GM10847 (cell line): Measurements from ENCODE around the gene PRKAR1A.

Experiments used
- POLR2A ChIP-seq: IDR thresholded peaks from 2 replicates; pipeline ENCODE4 v1.6.1; 2011; ENCODE audit not compliant: insufficient read length; ENCODE audit errors: extremely low read depth

PRKAR1A gene

DNA sequence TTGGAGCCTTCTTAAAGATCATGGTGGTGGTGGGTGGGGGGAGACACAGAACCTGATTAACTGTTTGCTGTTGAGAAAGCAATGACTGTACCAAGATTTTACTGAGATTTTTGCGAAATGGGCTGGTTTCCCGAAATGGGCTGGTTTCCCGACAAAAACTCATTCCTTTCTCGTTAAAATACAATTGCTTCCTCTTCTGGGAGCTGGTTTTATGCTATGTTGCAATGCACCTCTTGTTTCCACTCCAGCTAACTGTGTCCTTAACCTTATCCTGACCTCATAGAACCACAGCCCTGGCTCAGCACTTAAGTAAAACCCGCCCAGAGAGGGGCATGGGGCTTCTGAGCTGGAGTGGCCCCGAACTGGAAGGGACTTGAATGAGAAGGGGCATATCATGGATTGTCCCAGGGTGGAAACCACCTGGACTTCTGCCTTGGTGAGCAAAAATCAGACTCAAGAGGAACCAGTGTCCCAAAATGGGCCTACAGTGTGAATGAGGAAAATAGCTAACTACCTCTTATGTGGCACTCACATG is 68.1 kb downstream of the PRKAR1A start:
- TF ChIP-seq POLR2A: no peak

DNA sequence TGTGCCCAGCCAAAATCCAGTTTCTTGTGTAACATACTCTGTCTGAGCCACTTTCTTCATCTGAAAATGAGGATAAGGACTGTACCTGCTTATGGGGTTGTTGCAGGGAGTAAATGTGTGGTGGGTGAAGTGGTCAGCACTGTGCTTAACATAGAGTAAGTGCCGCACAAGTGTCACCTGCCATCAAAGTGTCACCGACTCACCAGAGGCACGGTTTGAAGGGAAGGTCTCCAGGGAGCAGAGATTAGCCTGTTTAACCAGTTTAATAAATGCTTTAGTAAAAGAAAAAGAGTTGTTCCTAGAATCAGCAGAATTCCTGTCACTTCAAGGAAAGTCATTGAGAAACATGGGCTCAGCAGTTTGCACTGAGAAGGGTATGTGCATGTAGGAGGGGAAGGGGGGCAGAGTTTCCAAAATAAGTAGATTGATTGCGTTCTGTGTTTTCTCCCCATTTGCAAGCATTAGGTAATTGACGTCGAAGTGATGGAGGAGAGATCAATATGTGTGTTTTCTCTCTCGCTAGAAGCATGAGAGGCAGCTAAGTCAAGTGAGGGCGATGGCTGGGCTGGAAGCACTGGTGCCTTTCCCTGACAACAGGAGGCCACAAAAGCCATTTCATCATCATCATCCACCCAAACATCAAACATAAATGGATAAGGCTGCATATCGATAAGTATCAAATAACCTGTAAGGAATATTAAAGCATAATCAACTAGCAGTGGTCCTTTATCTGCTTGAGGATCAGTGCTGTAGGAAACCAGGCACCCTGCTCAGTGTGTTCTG is 69.8 kb downstream of the PRKAR1A start:
- TF ChIP-seq POLR2A: no peak

DNA sequence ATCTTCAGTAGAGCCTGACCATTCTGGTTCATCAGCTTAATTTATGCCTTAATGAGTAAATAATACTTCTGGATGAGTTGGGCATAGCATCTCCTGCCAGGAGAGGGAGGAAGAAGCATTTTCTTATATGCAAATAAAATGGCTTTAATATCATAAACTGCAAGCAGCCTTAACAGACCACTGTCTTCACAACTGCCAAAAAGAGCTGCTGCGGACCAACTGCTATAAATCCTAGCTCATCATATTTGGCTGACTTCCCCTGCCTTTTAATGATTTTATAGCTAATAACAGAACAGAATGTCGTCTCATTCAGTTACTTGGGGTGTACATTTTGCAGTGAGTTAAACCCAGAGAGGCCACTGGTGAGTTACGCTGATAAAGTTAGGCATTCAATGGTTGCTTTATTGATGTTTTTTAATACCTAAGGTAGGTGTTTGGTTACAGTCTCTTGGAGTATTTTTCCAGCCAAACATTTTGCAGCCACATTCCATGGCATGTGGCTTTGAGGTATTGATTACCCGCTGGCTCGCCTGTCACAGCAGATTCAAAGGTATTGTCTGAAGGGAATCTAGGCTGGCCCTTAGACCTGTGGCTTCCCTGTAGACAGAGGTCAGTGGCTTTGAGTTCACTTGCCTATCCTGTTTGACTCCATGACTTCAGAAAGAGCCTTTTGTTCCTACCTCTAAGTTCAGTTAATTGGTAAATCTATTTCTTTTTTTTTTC is 72.5 kb downstream of the PRKAR1A start:
- no peak for TF ChIP-seq POLR2A

DNA sequence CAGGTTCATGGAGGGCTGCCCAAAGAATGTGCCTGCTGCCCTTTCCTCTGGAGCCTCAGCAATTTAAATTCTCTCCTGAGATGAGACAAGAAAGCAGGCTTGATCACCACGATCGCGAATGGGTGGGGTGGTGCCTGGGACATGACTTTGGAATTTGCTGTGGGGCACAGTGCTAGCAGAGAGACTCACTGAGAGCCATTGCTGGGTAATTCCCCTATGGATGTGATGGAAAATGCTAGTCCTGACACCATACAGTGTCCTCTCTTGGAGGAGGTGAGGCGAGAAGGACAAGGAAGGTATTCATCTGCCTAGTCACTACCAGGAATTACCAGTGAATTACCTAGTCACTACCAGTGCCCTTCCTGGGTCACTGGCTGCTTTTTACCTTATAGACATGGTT is 73.4 kb downstream of the PRKAR1A start:
- TF ChIP-seq POLR2A: no peak

DNA sequence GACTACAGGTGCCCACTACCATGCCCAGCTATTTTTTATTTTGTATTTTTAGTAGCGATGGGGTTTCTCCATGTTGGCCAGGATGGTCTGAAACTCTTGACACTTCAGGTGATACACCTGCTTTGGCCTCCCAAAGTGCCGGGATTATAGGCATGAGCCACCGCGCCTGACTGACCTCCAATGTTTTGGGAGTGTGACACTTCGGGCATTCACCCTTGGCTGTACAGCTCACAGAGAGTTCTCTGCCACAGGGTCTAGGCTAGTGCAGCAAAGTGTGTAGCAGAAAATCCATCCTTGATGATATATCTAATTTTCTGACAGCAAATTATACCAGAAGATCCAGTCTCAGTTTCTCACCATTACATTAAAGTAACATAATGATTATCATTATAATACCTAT is 74.8 kb downstream of the PRKAR1A start:
- no peak for TF ChIP-seq POLR2A

DNA sequence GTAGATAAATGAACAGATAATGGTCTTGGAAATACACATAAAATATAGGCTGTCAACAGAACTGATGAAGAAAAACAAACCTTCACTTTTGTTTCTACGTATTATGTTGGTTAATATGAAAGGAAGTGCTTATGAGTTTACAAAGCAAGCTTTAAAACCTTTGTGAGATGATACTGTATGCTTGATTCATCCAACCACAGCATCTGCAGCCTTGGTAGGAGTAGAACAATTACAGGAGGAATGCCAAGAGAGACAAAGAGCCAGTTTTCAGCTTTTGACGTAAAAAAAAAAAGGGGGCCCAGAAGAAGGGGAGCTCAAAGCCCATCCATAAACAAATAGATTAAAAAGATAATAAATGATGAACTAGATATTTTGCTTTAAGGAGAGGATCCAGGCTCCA is 75.6 kb downstream of the PRKAR1A start:
- TF ChIP-seq POLR2A: no peak

DNA sequence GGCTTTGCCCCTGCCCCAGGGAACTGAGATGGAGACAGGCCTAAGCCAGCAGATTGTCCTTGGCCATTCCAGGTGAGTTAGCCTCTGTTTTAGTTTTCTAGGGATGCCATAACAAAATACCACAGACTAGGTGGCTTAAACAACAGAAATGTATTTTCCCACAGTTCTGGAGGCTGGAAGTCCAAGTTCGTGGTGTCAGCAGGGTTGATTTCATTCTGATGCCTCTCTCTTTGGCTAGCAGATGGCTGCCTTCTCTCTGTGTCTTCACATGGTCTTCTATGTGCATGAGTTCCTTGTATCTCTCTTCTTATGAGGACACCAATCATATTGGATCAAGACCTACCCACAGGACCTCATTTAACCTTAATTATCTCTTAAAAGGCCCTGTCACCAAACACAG is 76.1 kb downstream of the PRKAR1A start:
- TF ChIP-seq POLR2A: no peak

DNA sequence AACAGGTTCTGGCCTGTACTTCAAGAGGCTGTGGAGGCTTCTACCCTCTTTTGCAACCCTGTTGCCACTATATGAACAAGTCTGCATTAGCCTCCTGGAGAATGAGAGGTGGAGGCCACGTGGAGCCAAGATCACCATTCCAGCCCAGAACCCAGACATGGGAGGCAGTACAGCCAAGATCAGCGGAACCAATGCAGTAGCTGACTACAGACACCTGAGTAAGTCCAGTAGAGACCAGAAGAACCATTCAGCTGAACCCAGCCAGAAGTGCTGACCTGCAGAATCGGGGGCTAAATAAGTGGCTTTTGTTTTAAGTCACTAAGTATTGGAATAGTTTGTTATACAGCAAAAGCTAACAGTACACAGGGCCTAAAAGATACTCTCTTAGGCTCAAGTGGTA is 76.9 kb downstream of the PRKAR1A start:
- no peak for TF ChIP-seq POLR2A

DNA sequence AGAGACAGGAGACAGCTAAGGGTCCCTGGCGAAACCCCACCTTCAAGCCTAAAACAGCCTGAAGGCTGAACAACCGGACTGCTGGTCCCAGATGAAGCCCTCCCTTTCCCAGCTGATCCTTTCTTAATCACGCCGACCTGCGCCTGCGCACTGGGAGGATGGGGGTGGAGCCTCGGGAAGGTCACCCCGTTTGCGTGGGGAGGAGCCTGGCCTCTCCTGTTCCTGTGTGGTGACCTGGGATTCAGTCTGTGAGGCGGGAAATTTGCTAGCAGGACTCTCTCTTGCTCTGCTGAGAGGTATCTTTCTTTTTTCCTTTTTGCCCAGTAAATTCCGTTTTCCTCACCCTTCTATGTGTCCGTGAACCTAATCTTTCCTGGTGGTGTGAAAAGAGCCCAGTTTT is 79.4 kb downstream of the PRKAR1A start:
- no peak for TF ChIP-seq POLR2A

DNA sequence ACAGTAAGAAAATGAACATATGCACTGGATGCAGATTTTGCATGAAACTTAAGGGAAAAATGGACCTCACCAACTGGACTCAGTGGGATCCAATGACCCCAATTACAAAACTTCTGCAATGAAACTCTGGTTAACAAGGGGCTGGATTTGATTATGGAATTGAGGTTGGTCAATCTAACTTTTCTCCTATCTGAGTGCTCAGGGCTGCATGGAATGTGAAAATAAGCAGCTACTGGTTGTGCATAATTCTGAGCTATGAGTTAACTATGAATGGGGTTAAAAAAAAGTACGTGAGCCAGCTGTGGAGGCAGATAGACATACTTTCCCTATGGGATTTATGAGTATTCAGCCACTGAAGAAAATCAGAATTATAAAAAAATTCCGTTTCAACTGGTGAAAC is 79.8 kb downstream of the PRKAR1A start:
- no peak for TF ChIP-seq POLR2A

DNA sequence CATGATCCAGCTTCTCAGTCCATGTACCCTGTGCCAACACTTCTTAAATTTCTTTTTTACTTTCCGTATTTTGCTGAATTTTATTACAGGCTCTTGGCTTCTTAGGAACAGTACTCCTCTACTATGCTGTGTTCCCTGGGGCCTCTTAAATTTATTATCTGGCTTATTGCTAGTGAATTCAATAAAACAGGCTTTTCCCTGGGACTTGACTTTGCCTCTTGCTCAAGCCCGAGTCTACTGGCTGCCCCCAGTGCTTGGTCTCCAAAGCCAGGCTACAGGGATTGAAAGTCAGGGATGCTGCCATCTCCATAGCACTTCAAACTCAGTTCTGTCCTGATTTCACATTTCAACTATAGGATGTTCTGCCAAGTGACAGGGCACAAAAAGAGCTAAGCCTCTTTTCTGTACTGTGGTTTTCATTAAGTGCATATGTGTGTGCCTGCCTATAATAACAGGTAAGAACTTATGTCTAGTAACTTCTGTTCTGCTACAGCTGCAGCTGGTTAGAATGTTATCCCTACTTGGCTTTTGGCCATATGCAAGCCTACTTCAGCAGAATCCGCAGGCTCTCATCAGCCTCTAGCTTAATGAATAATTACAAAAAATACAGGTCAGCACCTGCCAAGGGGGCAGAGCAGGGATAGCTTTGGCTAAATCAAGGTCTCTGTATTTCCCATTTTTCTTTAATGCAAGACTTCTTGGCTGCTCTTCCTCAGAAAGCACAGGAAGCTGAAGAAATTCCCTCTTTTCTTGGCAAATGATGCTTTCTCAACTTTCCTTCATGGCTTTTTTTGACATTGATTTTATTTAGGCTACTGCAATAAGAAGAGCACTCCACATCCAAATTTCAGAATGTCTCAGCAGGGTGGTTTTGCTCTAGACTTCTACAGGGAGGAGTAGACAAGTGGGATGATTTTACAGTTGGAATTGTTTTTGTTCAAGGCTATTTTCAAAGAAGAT is 80.7 kb downstream of the PRKAR1A start:
- no peak for TF ChIP-seq POLR2A

DNA sequence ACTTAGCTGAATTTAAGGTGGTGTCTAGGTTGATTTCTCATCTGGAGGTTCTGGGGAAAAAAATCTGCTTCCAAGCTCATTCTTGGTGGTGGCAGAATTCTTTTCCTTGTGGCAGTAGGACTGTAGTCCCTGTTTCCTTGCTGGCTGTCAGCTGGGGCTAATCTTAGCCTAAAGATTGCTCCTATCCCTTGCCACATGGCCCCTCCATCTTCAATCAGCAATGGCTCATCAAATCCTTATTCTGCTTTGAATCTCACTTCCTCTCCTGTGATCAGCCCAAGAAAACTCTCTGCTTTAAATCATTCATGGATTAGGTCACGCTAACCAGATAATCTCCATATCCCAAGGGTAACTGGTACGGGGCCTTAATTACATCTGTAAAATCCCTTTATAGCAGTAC is 82.3 kb downstream of the PRKAR1A start:
- no peak for TF ChIP-seq POLR2A

DNA sequence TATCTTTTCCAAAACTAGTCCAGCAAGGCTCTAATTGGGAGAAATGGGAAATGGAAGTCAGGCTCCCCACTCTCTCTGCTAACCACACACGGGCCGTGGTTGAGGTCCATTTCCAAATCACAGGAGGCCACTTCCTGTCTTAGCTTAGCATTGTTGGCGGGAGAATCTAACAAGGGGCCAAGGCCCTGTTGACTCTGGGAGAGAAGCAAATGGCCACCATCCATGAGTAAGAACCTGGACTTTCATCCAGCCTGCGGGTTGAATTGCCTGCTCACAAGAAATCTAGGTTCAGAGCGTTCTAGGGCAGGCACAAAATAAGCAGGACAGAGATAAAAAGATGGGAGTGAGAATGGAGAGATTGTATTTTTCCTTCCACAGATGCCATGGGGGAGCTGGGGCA is 83.3 kb downstream of the PRKAR1A start:
- no peak for TF ChIP-seq POLR2A

DNA sequence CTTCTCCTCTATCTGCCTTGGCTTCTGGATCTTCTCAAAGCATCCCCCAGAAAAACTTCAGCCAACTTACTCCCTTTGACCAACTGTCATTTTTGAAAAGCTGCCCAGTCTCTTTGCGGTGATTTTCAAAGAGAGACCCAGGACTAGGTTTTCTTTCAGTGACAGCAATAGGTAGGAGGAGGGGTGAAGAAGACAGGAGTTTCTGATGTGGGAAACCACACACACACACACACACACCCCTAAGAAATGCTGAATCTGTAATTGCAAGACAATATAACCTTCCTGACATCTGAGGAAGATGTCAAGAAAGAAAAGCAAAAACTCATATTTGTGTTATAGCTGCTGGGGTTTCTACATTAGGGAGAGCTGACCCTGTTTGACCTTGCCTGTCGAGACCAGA is 83.8 kb downstream of the PRKAR1A start:
- no peak for TF ChIP-seq POLR2A

DNA sequence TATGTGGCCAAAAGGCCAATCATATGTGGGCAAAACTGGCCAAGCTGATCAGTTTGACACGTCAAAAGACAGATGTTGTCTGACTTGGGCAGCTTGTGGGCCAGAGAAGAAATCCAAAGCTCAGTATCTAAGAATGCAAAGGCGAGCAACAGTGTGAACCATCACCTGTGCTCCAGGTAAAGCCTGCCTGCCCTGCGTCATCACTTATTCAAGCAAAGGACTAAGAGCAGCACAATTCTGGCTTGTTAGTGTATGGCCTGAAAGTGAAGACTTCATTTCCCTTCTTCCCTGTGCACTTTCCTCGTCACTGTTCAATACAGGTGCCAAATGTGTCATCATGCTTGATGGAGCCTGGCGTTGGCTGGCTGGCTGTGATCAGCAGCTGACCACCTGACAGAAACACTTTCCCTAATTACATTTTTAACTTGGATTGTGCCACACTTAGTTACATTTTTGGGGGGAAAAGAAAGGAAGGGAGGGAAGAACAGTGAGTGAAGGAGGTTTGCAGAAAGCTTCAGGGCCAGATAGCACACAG is 84.2 kb downstream of the PRKAR1A start:
- TF ChIP-seq POLR2A: no peak
